GM12892 (cell line): ENCODE measurements around the gene WIPF2.
"Not testable (repeated sequence)": the region's sequence is repeated elsewhere in the genome, so short reads cannot be mapped to it uniquely, and the experiment has no call there.

Experiments used
- DNase-seq: peaks from one replicate; pipeline ENCODE4 v3.0.0; 2011; ENCODE audit not compliant: insufficient read length
- FAIRE-seq: peaks from 2 replicates; lab custom pipeline; 2011; peaks lifted over from hg19 to GRCh38; lab: Jason Lieb, UNC
- POLR2A ChIP-seq: IDR thresholded peaks from 2 replicates; pipeline ENCODE4 v1.6.1; 2011; ENCODE audit warnings: low read depth, low read length, control low read depth
- POLR2AphosphoS5 ChIP-seq: IDR thresholded peaks from 2 replicates; pipeline ENCODE4 v1.6.1; 2011; ENCODE audit warnings: low read depth, low read length, control low read depth
- TAF1 ChIP-seq: IDR thresholded peaks from 2 replicates; pipeline ENCODE4 v1.6.1; 2011; ENCODE audit warnings: low read depth, mild to moderate bottlenecking, control low read depth, low read length, borderline replicate concordance

The WIPF2 gene

GRCh38 chr17:40297511-40297910 lies 78.4 kb downstream of the WIPF2 start:
- FAIRE-seq = no peak
- TF ChIP-seq TAF1 = no peak
- TF ChIP-seq POLR2AphosphoS5 = 0 out of 2 replicates have a peak, but pooled peaks have one; percentile 12
- TF ChIP-seq POLR2A = no peak
- DNase-seq = no peak

GRCh38 chr17:40298726-40299125 lies 79.6 kb downstream of the WIPF2 start:
- no peak for FAIRE-seq
- no peak for DNase-seq

GRCh38 chr17:40299159-40299757 lies 80.2 kb downstream of the WIPF2 start:
- DNase-seq, FAIRE-seq: not testable (repeated sequence)

More at GRCh38 chr17:40298726-40299125, 79.6 kb downstream of the WIPF2 start:
- TF ChIP-seq TAF1 = no peak
- no peak for TF ChIP-seq POLR2AphosphoS5
- TF ChIP-seq POLR2A = no peak

GRCh38 chr17:40301315-40301714 lies 82.2 kb downstream of the WIPF2 start:
- no peak for DNase-seq
- FAIRE-seq = no peak
- TF ChIP-seq POLR2A (no peak), POLR2AphosphoS5 (no peak), TAF1 (no peak)

- TF ChIP-seq POLR2AphosphoS5 = no peak
- 0 out of 2 replicates have a peak, but pooled peaks have one; percentile 19 for TF ChIP-seq POLR2A
- FAIRE-seq = peak; percentile 53
- no peak for DNase-seq
These were observed 84.0 kb downstream of the WIPF2 start for GRCh38 chr17:40303009-40303657.

- FAIRE-seq = no peak
- DNase-seq = no peak
- no peak; the same call in 1 of the 2 replicates for TF ChIP-seq POLR2AphosphoS5
- 0 out of 2 replicates have a peak, but pooled peaks have one; percentile 16 for TF ChIP-seq POLR2A
These were observed 84.8 kb downstream of the WIPF2 start for GRCh38 chr17:40303708-40304551.

GRCh38 chr17:40304552-40304863 lies 85.4 kb downstream of the WIPF2 start:
- not testable (repeated sequence) for DNase-seq

GRCh38 chr17:40304866-40305265 lies 85.8 kb downstream of the WIPF2 start:
- FAIRE-seq, DNase-seq: not testable (repeated sequence)

More at GRCh38 chr17:40304552-40304863, 85.4 kb downstream of the WIPF2 start:
- FAIRE-seq = not testable (repeated sequence)

GRCh38 chr17:40306395-40306794 lies 87.3 kb downstream of the WIPF2 start:
- FAIRE-seq = no peak
- no peak for DNase-seq
- TF ChIP-seq POLR2AphosphoS5 (peak; percentile 56; the same call in 1 of the 2 replicates), TAF1 (no peak)

GRCh38 chr17:40307001-40307730 lies 88.1 kb downstream of the WIPF2 start:
- FAIRE-seq (no peak), DNase-seq (no peak)
- TF ChIP-seq POLR2AphosphoS5 (no peak; the same call in 1 of the 2 replicates), POLR2A (no peak; the same call in 1 of the 2 replicates), TAF1 (no peak)

- FAIRE-seq (no peak), DNase-seq (no peak)
- TF ChIP-seq POLR2AphosphoS5 (no peak; the same call in 1 of the 2 replicates), POLR2A (no peak), TAF1 (no peak)
These were observed 88.7 kb downstream of the WIPF2 start for GRCh38 chr17:40307740-40308239.
